WTC11 (cell line): ENCODE results near the gene PMAIP1. TPM values are rescaled to one million over a fixed set of nuclear protein-coding genes. Genes with fewer than 3 reads are reported as not detected.

Experiments
- ATAC-seq: fragments of 200-7000 bp; cut with Tn5 transposase; 2 replicates; pipeline ENCODE4 v1.10.0; 2021; ENCODE audit warnings: mild to moderate bottlenecking, moderate library complexity
- CTCF ChIA-PET: fragments of 300-600 bp; sonication (Branson Sonifier 250); formaldehyde crosslinking; loops from one replicate; lab custom pipeline; 2021; ENCODE audit warnings: antibody characterized with exemption; lab: Charles Lee
- POLR2A ChIA-PET: fragments of 350-600 bp; sonication (Branson Sonifier 250); formaldehyde crosslinking; loops from one replicate; lab custom pipeline; 2021; ENCODE audit warnings: antibody characterized with exemption; lab: Charles Lee
- DNase-seq: peaks from one replicate; pipeline ENCODE4 v3.0.0; 2021; ENCODE audit warnings: low spot score
- H3K27ac Mint-ChIP-seq: 2 replicates; pipeline ENCODE4 v1.8.0; 2021; ENCODE audit warnings: mixed read lengths
- H3K27me3 Mint-ChIP-seq: 2 replicates; pipeline ENCODE4 v1.8.0; 2021; ENCODE audit warnings: low read depth, mild to moderate bottlenecking, moderate library complexity, mixed read lengths
- H3K36me3 Mint-ChIP-seq: 2 replicates; pipeline ENCODE4 v1.8.0; 2021; ENCODE audit warnings: mixed read lengths
- H3K4me1 Mint-ChIP-seq: 2 replicates; pipeline ENCODE4 v1.8.0; 2022; ENCODE audit warnings: mixed read lengths
- H3K4me3 Mint-ChIP-seq: 2 replicates; pipeline ENCODE4 v1.8.0; 2021; ENCODE audit warnings: mild to moderate bottlenecking, moderate library complexity, mixed read lengths
- H3K9me3 Mint-ChIP-seq: 2 replicates; pipeline ENCODE4 v1.8.0; 2021; ENCODE audit warnings: mixed read lengths
- AFF4 ChIP-seq: sonication (generic); formaldehyde crosslinking; IDR thresholded peaks from 2 replicates; pipeline ENCODE4 v1.8.1; 2023; ENCODE audit warnings: mild to moderate bottlenecking, missing genetic modification reagents, borderline replicate concordance
- ATF3 ChIP-seq: sonication (generic); formaldehyde crosslinking; conservative IDR thresholded peaks from 2 replicates; pipeline ENCODE4 v1.8.1; 2022; ENCODE audit warnings: mild to moderate bottlenecking, missing genetic modification reagents
- E2F1 ChIP-seq: sonication (generic); formaldehyde crosslinking; IDR thresholded peaks from 2 replicates; pipeline ENCODE4 v1.8.0; 2022; ENCODE audit warnings: mild to moderate bottlenecking, missing genetic modification reagents
- ETV6 ChIP-seq: sonication (generic); formaldehyde crosslinking; IDR thresholded peaks from 2 replicates; pipeline ENCODE4 v1.8.1; 2022; ENCODE audit warnings: mild to moderate bottlenecking, missing genetic modification reagents
- FOXJ3 ChIP-seq: sonication (generic); formaldehyde crosslinking; IDR thresholded peaks from 2 replicates; pipeline ENCODE4 v1.9.0; 2021; ENCODE audit warnings: missing genetic modification reagents, mild to moderate bottlenecking, borderline replicate concordance
- GTF2I ChIP-seq: fragments of 250-450 bp; sonication (Bioruptor Pico); conservative IDR thresholded peaks from 2 replicates; pipeline ENCODE4 v1.4.0; 2021; ENCODE audit warnings: mild to moderate bottlenecking
- JUN ChIP-seq: sonication (generic); formaldehyde crosslinking; IDR thresholded peaks from 2 replicates; pipeline ENCODE4 v1.8.0; 2023; ENCODE audit warnings: mild to moderate bottlenecking, missing genetic modification reagents
- KAT7 ChIP-seq: sonication (generic); formaldehyde crosslinking; IDR thresholded peaks from 2 replicates; pipeline ENCODE4 v1.8.1; 2023; ENCODE audit warnings: missing genetic modification reagents, mild to moderate bottlenecking, borderline replicate concordance
- NFATC4 ChIP-seq: fragments of 250-450 bp; sonication (Bioruptor Pico); IDR thresholded peaks from 2 replicates; pipeline ENCODE4 v1.9.0; 2021; ENCODE audit warnings: mild to moderate bottlenecking
- NFYB ChIP-seq: sonication (generic); formaldehyde crosslinking; conservative IDR thresholded peaks from 2 replicates; pipeline ENCODE4 v1.8.0; 2022; ENCODE audit warnings: low read depth, missing genetic modification reagents
- PRRX2 ChIP-seq: fragments of 250-450 bp; sonication (Bioruptor Pico); IDR thresholded peaks from 2 replicates; pipeline ENCODE4 v1.8.0; 2021; ENCODE audit warnings: mild to moderate bottlenecking
- RELA ChIP-seq: sonication (generic); formaldehyde crosslinking; IDR thresholded peaks from 2 replicates; pipeline ENCODE4 v1.8.1; 2022; ENCODE audit warnings: missing genetic modification reagents, mild to moderate bottlenecking, borderline replicate concordance
- RORB ChIP-seq: fragments of 250-450 bp; sonication (Bioruptor Pico); IDR thresholded peaks from 2 replicates; pipeline ENCODE4 v1.9.0; 2021; ENCODE audit warnings: mild to moderate bottlenecking
- SMAD3 ChIP-seq: sonication (generic); formaldehyde crosslinking; IDR thresholded peaks from 2 replicates; pipeline ENCODE4 v1.8.0; 2022; ENCODE audit warnings: missing genetic modification reagents, mild to moderate bottlenecking, borderline replicate concordance
- TCF7 ChIP-seq: sonication (generic); formaldehyde crosslinking; IDR thresholded peaks from 2 replicates; pipeline ENCODE4 v1.8.0; 2022; ENCODE audit warnings: mild to moderate bottlenecking, low read depth, missing genetic modification reagents, moderate library complexity
- TP53 ChIP-seq: sonication (generic); formaldehyde crosslinking; IDR thresholded peaks from 2 replicates; pipeline ENCODE4 v1.8.1; 2023; ENCODE audit warnings: mild to moderate bottlenecking, missing genetic modification reagents
- ZBTB21 ChIP-seq: sonication (generic); formaldehyde crosslinking; IDR thresholded peaks from 2 replicates; pipeline ENCODE4 v1.8.1; 2023; ENCODE audit warnings: mild to moderate bottlenecking, missing genetic modification reagents, borderline replicate concordance
- ZNF263 ChIP-seq: sonication (generic); formaldehyde crosslinking; IDR thresholded peaks from 2 replicates; pipeline ENCODE4 v1.8.1; 2022; ENCODE audit warnings: low read depth, mild to moderate bottlenecking, moderate library complexity, missing genetic modification reagents
- ZNF281 ChIP-seq: sonication (generic); formaldehyde crosslinking; IDR thresholded peaks from 2 replicates; pipeline ENCODE4 v1.8.0; 2023; ENCODE audit warnings: mild to moderate bottlenecking, missing genetic modification reagents
- total RNA-seq: library from RNA; stranded (reverse); gene quantifications from 3 replicates; pipeline ENCODE4 v1.2.3, GENCODE V29; 2021
- TF ChIP-seq, protein P1 (sequence below): sonication (generic); formaldehyde crosslinking; IDR thresholded peaks from 2 replicates; pipeline ENCODE4 v1.8.0; 2022; ENCODE audit warnings: missing genetic modification reagents
- TF ChIP-seq, protein P2 (sequence below): sonication (generic); formaldehyde crosslinking; IDR thresholded peaks from 2 replicates; pipeline ENCODE4 v1.8.0; 2022; ENCODE audit warnings: mild to moderate bottlenecking, missing genetic modification reagents
- TF ChIP-seq, protein P3 (sequence below): sonication (generic); formaldehyde crosslinking; IDR thresholded peaks from 2 replicates; pipeline ENCODE4 v1.8.1; 2023; ENCODE audit warnings: mild to moderate bottlenecking, missing genetic modification reagents, moderate library complexity

PMAIP1 gene
- total RNA-seq, 1 experiment from 2014 or later = 152 TPM

GRCh38 chr18:59938676-59939075 is 38.9 kb downstream of the PMAIP1 start:
- DNase-seq (no peak), ATAC-seq (no peak)
- H3K27ac Mint-ChIP-seq = no peak overlapping the region
- ChIA-PET POLR2A (no interaction called here), CTCF (interaction anchor here (0.7 to 1.0 kb wide), 2 partner anchors 58 to 101 kb away, joined by 3 to 5 read pairs; no protein-coding TSS in a partner anchor)
- no peaks in the 10 kb centered on the region for H3K27me3 Mint-ChIP-seq
- no peak overlapping the region for H3K4me3 Mint-ChIP-seq
- H3K4me1 Mint-ChIP-seq = peaks cover 10% of the 10 kb centered on the region
- no peaks in the 10 kb centered on the region for H3K36me3 Mint-ChIP-seq
- no peak for TF ChIP-seq E2F1 (CRISPR knock-in tag)
- no peak for TF ChIP-seq ETV6 (CRISPR knock-in tag)
- TF ChIP-seq RORB (CRISPR knock-in tag) = no peak
- TF ChIP-seq ATF3 (CRISPR knock-in tag) = no peak
- no peak for TF ChIP-seq SMAD3 (CRISPR knock-in tag)
- TF ChIP-seq, protein P1, sequence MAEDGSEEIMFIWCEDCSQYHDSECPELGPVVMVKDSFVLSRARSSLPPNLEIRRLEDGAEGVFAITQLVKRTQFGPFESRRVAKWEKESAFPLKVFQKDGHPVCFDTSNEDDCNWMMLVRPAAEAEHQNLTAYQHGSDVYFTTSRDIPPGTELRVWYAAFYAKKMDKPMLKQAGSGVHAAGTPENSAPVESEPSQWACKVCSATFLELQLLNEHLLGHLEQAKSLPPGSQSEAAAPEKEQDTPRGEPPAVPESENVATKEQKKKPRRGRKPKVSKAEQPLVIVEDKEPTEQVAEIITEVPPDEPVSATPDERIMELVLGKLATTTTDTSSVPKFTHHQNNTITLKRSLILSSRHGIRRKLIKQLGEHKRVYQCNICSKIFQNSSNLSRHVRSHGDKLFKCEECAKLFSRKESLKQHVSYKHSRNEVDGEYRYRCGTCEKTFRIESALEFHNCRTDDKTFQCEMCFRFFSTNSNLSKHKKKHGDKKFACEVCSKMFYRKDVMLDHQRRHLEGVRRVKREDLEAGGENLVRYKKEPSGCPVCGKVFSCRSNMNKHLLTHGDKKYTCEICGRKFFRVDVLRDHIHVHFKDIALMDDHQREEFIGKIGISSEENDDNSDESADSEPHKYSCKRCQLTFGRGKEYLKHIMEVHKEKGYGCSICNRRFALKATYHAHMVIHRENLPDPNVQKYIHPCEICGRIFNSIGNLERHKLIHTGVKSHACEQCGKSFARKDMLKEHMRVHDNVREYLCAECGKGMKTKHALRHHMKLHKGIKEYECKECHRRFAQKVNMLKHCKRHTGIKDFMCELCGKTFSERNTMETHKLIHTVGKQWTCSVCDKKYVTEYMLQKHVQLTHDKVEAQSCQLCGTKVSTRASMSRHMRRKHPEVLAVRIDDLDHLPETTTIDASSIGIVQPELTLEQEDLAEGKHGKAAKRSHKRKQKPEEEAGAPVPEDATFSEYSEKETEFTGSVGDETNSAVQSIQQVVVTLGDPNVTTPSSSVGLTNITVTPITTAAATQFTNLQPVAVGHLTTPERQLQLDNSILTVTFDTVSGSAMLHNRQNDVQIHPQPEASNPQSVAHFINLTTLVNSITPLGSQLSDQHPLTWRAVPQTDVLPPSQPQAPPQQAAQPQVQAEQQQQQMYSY (CRISPR knock-in tag) = no peak
- TF ChIP-seq PRRX2 (CRISPR knock-in tag) = no peak
- no peak for TF ChIP-seq ZNF263
- no peak for TF ChIP-seq ZNF281 (CRISPR knock-in tag)
- no peak for TF ChIP-seq NFYB (CRISPR knock-in tag)
- TF ChIP-seq GTF2I (CRISPR knock-in tag) = no peak
- no peak for TF ChIP-seq RELA (CRISPR knock-in tag)
- TF ChIP-seq, protein P2, sequence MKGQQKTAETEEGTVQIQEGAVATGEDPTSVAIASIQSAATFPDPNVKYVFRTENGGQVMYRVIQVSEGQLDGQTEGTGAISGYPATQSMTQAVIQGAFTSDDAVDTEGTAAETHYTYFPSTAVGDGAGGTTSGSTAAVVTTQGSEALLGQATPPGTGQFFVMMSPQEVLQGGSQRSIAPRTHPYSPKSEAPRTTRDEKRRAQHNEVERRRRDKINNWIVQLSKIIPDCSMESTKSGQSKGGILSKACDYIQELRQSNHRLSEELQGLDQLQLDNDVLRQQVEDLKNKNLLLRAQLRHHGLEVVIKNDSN = no peak
- no peak for TF ChIP-seq KAT7 (CRISPR knock-in tag)
- TF ChIP-seq JUN = no peak
- no peak for TF ChIP-seq NFATC4 (CRISPR knock-in tag)
- no peak for TF ChIP-seq FOXJ3 (CRISPR knock-in tag)
- no peaks in the 10 kb centered on the region for H3K9me3 Mint-ChIP-seq

DNA sequence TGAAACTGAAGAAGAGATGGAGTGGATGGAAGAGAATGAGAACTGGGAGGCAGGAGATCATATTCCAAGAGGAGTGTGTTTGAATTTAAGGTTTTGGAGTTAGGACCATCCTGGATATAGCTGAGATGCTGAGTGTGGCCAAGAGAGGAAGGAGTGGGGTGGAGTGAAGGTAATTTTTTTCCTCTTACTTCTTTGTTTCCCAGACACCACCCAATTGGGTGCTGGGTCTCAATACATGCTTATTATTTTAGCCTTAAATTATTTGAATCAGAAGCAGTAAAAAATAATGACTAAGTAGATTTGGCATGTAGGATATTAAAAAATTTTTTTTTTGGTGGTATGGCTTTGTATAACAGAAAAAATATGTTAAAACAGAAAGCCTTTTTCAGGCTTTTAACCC is 39.3 kb downstream of the PMAIP1 start:
- ATAC-seq (no peak), DNase-seq (no peak)
- ChIA-PET POLR2A (no interaction called here), CTCF (interaction anchor here (0.7 to 1.0 kb wide), 2 partner anchors 58 to 102 kb away, joined by 3 to 5 read pairs; no protein-coding TSS in a partner anchor)
- peaks cover 10% of the 10 kb centered on the region for H3K4me1 Mint-ChIP-seq
- TF ChIP-seq TCF7 (CRISPR knock-in tag) (no peak), AFF4 (CRISPR knock-in tag) (no peak), TP53 (no peak), ZBTB21 (no peak)
- TF ChIP-seq, protein P3, sequence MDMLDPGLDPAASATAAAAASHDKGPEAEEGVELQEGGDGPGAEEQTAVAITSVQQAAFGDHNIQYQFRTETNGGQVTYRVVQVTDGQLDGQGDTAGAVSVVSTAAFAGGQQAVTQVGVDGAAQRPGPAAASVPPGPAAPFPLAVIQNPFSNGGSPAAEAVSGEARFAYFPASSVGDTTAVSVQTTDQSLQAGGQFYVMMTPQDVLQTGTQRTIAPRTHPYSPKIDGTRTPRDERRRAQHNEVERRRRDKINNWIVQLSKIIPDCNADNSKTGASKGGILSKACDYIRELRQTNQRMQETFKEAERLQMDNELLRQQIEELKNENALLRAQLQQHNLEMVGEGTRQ (CRISPR knock-in tag) = no peak
- H3K27me3 Mint-ChIP-seq = no peaks in the 10 kb centered on the region
- no peaks in the 10 kb centered on the region for H3K9me3 Mint-ChIP-seq
- no peak overlapping the region for H3K27ac Mint-ChIP-seq
- H3K4me3 Mint-ChIP-seq = no peak overlapping the region
- H3K36me3 Mint-ChIP-seq = no peaks in the 10 kb centered on the region
